HepG2 (cell line): Measurements from ENCODE around the gene TRIM7. TPM values are rescaled to one million over a fixed set of nuclear protein-coding genes. Genes with fewer than 3 reads are reported as not detected.
A peak's percentile ranks its signal among the peaks of the same experiment; 100 is the strongest.

Experiments used
- HDAC2 ChIP-seq: sonication (generic); formaldehyde crosslinking; IDR thresholded peaks from 2 replicates; pipeline ENCODE4 v1.4.0; 2020; ENCODE audit warnings: missing genetic modification reagents
- HOXD1 ChIP-seq: sonication (generic); formaldehyde crosslinking; IDR thresholded peaks from 2 replicates; pipeline ENCODE4 v1.5.0; 2020; ENCODE audit warnings: missing genetic modification reagents
- NAIF1 ChIP-seq: sonication (generic); formaldehyde crosslinking; IDR thresholded peaks from 2 replicates; pipeline ENCODE4 v1.5.0; 2020; ENCODE audit warnings: mild to moderate bottlenecking, missing genetic modification reagents, borderline replicate concordance
- NFE2L1 ChIP-seq: sonication (generic); formaldehyde crosslinking; IDR thresholded peaks from 2 replicates; pipeline ENCODE4 v1.4.0; 2020; ENCODE audit warnings: missing genetic modification reagents, mild to moderate bottlenecking, borderline replicate concordance
- PHB2 ChIP-seq: fragments of 450-650 bp; IDR thresholded peaks from 2 replicates; pipeline ENCODE4 v1.6.1; 2018; ENCODE audit not compliant: partially characterized antibody
- RFX5 ChIP-seq: IDR thresholded peaks from 2 replicates; pipeline ENCODE4 v1.6.1; 2011; ENCODE audit warnings: low read depth, low read length, improper control_type of control experiment
- SMYD3 ChIP-seq: sonication (generic); formaldehyde crosslinking; IDR thresholded peaks from 2 replicates; pipeline ENCODE4 v1.8.1; 2023; ENCODE audit warnings: mild to moderate bottlenecking, missing genetic modification reagents
- SOX5 ChIP-seq: IDR thresholded peaks from 2 replicates; pipeline ENCODE4 v1.6.1; 2016; ENCODE audit warnings: borderline replicate concordance
- ZFY ChIP-seq: sonication (generic); formaldehyde crosslinking; IDR thresholded peaks from 2 replicates; pipeline ENCODE4 v1.4.0; 2020; ENCODE audit warnings: missing genetic modification reagents
- ZKSCAN5 ChIP-seq: sonication (generic); formaldehyde crosslinking; IDR thresholded peaks from 2 replicates; pipeline ENCODE4 v1.5.1; 2020; ENCODE audit warnings: mild to moderate bottlenecking, missing genetic modification reagents
- ZNF124 ChIP-seq: sonication (generic); formaldehyde crosslinking; IDR thresholded peaks from 2 replicates; pipeline ENCODE4 v1.4.0; 2020; ENCODE audit warnings: missing genetic modification reagents
- ZNF563 ChIP-seq: sonication (generic); formaldehyde crosslinking; IDR thresholded peaks from 2 replicates; pipeline ENCODE4 v1.8.0; 2022; ENCODE audit warnings: mild to moderate bottlenecking, moderate library complexity, missing genetic modification reagents
- ZNF7 ChIP-seq: IDR thresholded peaks from 2 replicates; pipeline ENCODE4 v1.6.1; 2016; ENCODE audit warnings: missing biosample characterization, missing genetic modification reagents
- ZNF816 ChIP-seq: sonication (generic); formaldehyde crosslinking; IDR thresholded peaks from 2 replicates; pipeline ENCODE4 v1.8.0; 2022; ENCODE audit warnings: missing genetic modification reagents, mild to moderate bottlenecking, borderline replicate concordance
- ZNF891 ChIP-seq: sonication (generic); formaldehyde crosslinking; IDR thresholded peaks from 2 replicates; pipeline ENCODE4 v1.5.0; 2020; ENCODE audit warnings: mild to moderate bottlenecking, missing genetic modification reagents
- polyA plus RNA-seq, 8 experiments: library from polyadenylated mRNA; depleted of rRNA in 3 of 8; stranded (reverse) in 7 of 8; unstranded in 1 of 8; fragments of >200 nt; fragmentation: Illumina TruSeq in 4 of 8; extraction: Trizol in 4 of 8; gene quantifications; 2 replicates each; pipeline versions ENCODE4 v1.2.1 to v1.2.3, GENCODE V29; 2011 to 2016; ENCODE audit warnings: low read depth in 4 of 8, missing spikeins in 1 of 8, mixed read lengths in 1 of 8; ENCODE audit not compliant: insufficient read depth in 1 of 8
- total RNA-seq, 5 experiments: library from RNA; depleted of rRNA; stranded (reverse); fragments of >200 nt; fragmentation: Illumina TruSeq; extraction: Trizol; gene quantifications; 2 replicates each; pipeline ENCODE4 v1.2.3, GENCODE V29; 2016; ENCODE audit warnings: low read depth in 1 of 5
- TF ChIP-seq, protein P1 (sequence below): IDR thresholded peaks from 2 replicates; pipeline ENCODE4 v1.6.1; 2018; ENCODE audit warnings: missing genetic modification reagents
- TF ChIP-seq, protein P2 (sequence below): sonication (generic); formaldehyde crosslinking; conservative IDR thresholded peaks from 2 replicates; pipeline ENCODE4 v1.4.0; 2020; ENCODE audit warnings: missing genetic modification reagents
- TF ChIP-seq, protein P3 (sequence below): IDR thresholded peaks from 2 replicates; pipeline ENCODE4 v1.6.1; 2016; ENCODE audit warnings: missing genetic modification reagents, missing compliant biosample characterization
- TF ChIP-seq, protein P4 (sequence below): sonication (generic); formaldehyde crosslinking; IDR thresholded peaks from 2 replicates; pipeline ENCODE4 v1.8.0; 2022; ENCODE audit warnings: mild to moderate bottlenecking, missing genetic modification reagents
- TF ChIP-seq, protein P5 (sequence below): sonication (generic); formaldehyde crosslinking; IDR thresholded peaks from 2 replicates; pipeline ENCODE4 v1.4.0; 2020; ENCODE audit warnings: mild to moderate bottlenecking, missing genetic modification reagents
- TF ChIP-seq, protein P6 (sequence below): sonication (generic); formaldehyde crosslinking; IDR thresholded peaks from 2 replicates; pipeline ENCODE4 v1.8.0; 2022; ENCODE audit warnings: mild to moderate bottlenecking, missing genetic modification reagents; ENCODE audit not compliant: insufficient replicate concordance

The TRIM7 gene
- total and polyA plus RNA-seq, 2 of the 13 experiments (the other 11 are each of a cell fraction or from before 2014, with no cell fraction given) = 0.13 TPM; not detected in 1

DNA sequence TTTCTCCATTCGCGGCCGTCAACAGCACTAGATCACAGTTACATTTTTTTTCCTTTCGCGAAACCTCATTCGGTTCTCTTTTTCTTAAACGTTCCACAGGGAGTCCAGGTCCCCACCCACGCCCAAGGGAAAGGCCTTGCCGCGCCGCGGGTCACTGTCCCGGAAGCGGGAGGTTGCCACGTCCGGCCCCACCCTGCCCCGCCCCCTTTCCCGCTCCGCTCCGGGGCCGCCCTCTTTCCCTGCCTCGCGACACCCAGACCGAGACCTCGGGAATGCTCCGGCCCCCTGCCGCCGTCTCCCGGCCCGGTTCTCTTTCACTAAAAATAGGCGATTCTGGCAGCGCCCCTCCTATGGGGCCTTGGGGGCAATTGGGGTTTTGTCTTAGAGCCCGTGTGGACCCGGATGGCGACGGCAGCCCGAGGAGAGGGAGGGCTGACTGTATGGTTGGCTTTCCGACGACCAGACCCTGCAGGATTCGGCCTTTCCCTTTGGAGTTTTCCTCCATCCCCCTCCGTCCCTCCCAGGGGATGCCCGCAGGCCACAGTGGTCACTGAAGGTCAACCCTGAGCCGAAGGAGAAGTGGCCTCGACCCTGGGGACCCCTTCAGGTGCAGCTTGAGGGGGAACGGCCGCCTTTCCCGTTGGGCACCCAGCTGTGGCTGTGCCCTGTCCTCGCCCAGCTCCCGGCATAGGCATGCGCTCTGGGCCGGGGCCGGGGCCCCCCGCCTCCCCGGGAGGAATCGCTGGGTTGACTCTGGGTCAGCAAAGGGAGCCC, 41.5 kb upstream of the TRIM7 start (continued):
- TF ChIP-seq ZNF7 (CRISPR knock-in tag) (no peak), NAIF1 (CRISPR knock-in tag) (no peak; the same call in 1 of the 2 replicates), ZNF124 (CRISPR knock-in tag) (no peak), RFX5 (no peak), HDAC2 (CRISPR knock-in tag) (no peak; the same call in none of the 2 replicates), HOXD1 (0 out of 2 replicates have a peak, but pooled peaks have one; percentile 51), NFE2L1 (CRISPR knock-in tag) (no peak), ZKSCAN5 (no peak), ZNF563 (no peak), SOX5 (CRISPR knock-in tag) (no peak; the same call in 1 of the 2 replicates), ZFY (peak; percentile 84), ZNF891 (no peak), ZNF816 (peak; percentile 54), PHB2 (no peak), SMYD3 (CRISPR knock-in tag) (no peak)
- TF ChIP-seq, protein P1, sequence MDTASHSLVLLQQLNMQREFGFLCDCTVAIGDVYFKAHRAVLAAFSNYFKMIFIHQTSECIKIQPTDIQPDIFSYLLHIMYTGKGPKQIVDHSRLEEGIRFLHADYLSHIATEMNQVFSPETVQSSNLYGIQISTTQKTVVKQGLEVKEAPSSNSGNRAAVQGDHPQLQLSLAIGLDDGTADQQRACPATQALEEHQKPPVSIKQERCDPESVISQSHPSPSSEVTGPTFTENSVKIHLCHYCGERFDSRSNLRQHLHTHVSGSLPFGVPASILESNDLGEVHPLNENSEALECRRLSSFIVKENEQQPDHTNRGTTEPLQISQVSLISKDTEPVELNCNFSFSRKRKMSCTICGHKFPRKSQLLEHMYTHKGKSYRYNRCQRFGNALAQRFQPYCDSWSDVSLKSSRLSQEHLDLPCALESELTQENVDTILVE (CRISPR knock-in tag) = 0 out of 2 replicates have a peak, but pooled peaks have one; percentile 17
- TF ChIP-seq, protein P2, sequence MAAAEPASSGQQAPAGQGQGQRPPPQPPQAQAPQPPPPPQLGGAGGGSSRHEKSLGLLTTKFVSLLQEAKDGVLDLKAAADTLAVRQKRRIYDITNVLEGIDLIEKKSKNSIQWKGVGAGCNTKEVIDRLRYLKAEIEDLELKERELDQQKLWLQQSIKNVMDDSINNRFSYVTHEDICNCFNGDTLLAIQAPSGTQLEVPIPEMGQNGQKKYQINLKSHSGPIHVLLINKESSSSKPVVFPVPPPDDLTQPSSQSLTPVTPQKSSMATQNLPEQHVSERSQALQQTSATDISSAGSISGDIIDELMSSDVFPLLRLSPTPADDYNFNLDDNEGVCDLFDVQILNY (CRISPR knock-in tag) = no peak
- TF ChIP-seq, protein P3, sequence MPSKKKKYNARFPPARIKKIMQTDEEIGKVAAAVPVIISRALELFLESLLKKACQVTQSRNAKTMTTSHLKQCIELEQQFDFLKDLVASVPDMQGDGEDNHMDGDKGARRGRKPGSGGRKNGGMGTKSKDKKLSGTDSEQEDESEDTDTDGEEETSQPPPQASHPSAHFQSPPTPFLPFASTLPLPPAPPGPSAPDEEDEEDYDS (CRISPR knock-in tag) = peak; percentile 59
- TF ChIP-seq, protein P4, sequence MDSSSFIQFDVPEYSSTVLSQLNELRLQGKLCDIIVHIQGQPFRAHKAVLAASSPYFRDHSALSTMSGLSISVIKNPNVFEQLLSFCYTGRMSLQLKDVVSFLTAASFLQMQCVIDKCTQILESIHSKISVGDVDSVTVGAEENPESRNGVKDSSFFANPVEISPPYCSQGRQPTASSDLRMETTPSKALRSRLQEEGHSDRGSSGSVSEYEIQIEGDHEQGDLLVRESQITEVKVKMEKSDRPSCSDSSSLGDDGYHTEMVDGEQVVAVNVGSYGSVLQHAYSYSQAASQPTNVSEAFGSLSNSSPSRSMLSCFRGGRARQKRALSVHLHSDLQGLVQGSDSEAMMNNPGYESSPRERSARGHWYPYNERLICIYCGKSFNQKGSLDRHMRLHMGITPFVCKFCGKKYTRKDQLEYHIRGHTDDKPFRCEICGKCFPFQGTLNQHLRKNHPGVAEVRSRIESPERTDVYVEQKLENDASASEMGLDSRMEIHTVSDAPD (CRISPR knock-in tag) = no peak
- TF ChIP-seq, protein P5, sequence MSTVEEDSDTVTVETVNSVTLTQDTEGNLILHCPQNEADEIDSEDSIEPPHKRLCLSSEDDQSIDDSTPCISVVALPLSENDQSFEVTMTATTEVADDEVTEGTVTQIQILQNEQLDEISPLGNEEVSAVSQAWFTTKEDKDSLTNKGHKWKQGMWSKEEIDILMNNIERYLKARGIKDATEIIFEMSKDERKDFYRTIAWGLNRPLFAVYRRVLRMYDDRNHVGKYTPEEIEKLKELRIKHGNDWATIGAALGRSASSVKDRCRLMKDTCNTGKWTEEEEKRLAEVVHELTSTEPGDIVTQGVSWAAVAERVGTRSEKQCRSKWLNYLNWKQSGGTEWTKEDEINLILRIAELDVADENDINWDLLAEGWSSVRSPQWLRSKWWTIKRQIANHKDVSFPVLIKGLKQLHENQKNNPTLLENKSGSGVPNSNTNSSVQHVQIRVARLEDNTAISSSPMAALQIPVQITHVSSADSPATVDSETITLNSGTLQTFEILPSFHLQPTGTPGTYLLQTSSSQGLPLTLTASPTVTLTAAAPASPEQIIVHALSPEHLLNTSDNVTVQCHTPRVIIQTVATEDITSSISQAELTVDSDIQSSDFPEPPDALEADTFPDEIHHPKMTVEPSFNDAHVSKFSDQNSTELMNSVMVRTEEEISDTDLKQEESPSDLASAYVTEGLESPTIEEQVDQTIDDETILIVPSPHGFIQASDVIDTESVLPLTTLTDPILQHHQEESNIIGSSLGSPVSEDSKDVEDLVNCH (CRISPR knock-in tag) = 0 out of 2 replicates have a peak, but pooled peaks have one; percentile 35
- TF ChIP-seq, protein P6, sequence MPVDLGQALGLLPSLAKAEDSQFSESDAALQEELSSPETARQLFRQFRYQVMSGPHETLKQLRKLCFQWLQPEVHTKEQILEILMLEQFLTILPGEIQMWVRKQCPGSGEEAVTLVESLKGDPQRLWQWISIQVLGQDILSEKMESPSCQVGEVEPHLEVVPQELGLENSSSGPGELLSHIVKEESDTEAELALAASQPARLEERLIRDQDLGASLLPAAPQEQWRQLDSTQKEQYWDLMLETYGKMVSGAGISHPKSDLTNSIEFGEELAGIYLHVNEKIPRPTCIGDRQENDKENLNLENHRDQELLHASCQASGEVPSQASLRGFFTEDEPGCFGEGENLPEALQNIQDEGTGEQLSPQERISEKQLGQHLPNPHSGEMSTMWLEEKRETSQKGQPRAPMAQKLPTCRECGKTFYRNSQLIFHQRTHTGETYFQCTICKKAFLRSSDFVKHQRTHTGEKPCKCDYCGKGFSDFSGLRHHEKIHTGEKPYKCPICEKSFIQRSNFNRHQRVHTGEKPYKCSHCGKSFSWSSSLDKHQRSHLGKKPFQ (CRISPR knock-in tag) = peak; percentile 1
